SKM-1 (cell line): ENCODE measurements around the gene PPM1H.
"Not testable (repeated sequence)": the region's sequence is repeated elsewhere in the genome, so short reads cannot be mapped to it uniquely, and the experiment has no call there.

Source experiments
- DNase-seq: peaks from one replicate; lab custom pipeline; 2025; ENCODE audit not compliant: unreplicated experiment; lab: John Stamatoyannopoulos, UW

Gene PPM1H

DNA sequence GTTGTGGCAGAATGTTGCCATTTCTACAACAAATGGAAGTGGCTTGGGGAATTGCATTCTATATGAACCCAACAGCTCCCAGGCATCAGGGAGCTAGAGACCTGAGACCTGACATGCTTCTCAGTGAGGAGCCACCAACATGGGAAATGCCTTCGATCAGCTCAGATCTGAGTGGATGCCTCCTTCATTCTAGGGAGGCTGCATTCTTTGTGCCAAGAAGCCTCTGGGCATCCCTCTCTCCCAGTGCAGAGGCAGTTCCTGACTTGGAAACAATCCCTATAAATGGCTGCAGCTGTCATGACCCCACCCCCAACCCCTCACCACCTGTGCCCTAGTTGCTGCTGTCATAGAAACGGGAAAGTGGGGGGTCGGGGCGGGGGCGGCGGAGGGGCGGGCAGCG, 196.3 kb downstream of the PPM1H start:
- no peak for DNase-seq

DNA sequence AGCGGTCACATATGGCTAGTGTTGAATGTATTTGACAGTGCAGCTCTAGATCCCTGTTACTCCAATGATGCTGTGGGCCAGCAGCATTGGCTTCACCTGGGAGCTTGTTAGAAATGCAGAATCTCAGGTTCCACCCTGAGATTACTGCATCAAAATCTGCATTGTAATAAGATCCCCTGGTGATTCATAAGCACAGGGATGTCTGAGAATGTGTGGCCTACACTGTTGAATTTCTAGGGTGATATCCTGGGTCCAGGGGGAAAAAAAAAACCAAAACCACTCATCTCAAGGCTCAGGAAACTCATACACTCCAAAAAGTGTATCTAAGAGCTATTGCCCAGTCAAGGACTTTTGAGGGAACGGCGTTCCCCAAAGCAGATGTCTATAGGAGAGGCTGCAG, 196.8 kb downstream of the PPM1H start:
- no peak for DNase-seq

DNA sequence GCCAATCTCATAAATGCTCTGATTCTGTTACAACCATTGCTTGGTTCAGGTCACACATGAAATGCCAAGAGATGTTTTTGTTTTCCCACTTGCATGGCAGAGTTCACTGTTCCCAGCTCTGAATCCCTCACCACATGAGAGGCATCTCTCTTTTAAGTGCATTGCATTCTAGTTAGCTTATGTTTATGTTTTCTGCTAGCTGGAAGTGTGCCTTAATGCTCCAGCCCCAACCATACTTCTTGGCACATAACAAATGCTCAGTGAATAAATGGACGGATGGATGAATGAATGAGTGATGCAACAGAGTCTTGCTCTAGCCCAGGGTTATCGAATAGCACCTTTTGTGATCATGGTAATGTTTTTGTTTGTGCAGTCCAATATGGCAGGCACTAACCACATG, 197.3 kb downstream of the PPM1H start:
- DNase-seq, result no peak

GRCh38 chr12:62737188-62737587, 197.8 kb downstream of the PPM1H start:
- DNase-seq, result no peak

- no peak for DNase-seq
Measured at GRCh38 chr12:62736596-62736995, 198.4 kb downstream of the PPM1H start.

DNA sequence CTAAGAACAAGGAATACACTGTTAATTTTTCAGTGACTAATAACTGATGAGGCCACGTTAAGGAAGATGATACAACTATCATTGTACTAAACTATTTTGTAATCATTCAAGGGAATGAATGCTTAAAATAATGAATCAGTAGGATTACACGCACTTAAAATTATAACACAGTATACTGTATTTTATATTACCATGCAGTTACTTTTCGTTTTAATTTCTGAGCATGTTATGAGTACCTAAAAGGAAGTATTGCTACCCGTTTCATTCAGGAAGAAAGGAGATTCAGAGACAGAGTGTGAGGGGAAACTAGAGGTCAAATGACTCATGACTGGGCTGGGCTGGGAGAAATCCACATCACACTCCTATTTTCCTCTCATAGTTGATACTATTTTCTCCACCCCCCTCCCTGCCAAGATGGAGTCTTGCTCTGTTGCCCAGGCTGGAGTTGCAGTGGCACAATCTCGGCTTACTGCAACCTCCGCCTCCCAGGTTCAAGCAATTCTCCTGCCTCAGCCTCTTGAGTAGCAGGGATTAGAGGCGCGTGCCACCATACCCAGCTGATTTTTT, 202.0 kb downstream of the PPM1H start:
- DNase-seq, result no peak

DNA sequence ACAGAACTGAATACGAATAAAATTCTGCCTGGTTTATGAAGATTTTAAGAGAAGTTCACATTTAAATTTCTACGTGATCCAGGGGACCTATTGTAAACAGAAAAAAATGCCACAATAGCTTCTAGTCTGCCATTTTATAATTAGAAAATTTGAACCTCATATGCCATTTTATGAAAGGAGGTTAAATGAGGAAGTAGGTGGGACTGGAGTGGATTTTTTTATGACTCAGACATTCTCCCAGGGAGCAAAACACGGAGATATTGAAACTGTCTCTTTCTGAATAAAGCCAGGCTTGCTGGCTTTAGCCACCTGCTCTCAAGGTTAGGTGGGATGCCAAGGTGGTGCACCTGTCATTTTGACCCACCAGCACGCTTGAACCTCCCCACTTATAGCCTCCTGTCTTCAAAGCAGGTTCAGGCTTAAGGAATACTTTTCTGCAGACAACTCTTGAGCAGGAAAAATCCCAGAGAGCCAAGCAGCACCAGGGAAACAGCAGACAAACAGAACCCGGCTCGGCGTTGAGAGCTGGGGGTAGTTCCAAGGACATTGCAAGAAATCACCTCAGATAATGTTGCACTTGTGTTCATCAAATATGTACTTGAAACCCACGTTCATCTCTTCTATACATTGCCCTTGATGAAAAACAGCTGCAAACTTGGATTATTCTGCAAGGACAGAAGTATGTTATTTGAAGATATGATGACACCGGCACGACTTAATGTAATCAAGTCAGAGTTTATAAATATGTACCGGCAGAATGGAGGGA, 203.7 kb downstream of the PPM1H start:
- peak; percentile 11 for DNase-seq

DNA sequence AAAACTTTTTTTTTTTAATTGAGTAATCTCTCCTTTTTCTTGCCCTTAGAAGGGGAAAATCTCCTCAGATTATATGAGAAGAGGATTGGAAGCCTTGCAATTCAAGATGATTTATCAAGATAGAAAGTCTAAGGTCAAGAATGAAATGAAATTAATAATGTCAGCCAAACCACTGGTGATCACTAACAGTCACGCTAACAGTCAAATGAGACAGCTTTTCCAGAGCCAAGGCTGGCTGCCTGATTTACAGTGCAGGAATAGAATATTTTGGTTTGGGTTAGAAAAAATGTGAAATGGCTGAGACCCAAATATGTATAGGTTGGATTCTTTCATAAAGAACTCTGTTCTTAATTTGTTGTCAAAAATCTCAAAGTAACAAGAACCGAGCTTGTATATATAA, 204.3 kb downstream of the PPM1H start:
- no peak for DNase-seq

DNA sequence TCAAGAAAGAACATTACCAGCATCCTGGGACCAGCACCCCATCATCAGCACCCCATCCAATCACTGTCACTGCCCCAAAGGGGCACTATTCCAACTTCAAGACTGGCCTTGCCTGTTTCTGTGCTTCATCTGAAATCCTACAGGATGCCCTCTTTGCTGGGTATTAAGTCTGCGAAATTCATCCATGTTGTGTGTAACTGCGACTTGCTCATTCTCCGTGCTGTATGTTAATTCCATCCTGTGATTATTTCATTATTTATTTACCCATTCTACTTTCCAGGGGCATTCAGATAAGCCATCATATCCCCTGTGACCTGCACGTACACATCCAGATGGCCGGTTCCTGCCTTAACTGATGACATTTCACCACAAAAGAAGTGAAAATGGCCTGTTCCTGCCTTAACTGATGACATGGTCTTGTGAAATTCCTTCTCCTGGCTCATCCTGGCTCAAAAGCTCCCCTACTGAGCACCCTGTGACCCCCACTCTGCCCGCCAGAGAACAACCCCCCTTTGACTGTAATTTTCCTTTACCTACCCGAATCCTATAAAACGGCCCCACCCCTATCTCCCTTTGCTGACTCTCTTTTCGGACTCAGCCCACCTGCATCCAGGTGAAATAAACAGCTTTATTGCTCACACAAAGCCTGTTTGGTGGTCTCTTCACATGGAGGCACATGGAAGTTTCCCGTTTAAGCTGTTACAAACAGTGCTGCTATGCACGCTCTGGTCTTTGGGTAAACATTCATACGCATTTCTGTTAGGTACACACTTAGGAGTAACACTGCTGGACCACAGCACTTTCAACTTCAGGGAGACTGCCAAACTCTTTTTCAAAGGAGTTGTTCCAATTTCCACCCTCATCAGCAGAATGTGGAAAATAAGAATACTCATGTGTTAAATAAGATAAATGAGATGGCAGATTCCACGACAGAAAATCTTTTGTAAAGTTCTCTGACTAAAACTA, 205.1 kb downstream of the PPM1H start:
- not testable (repeated sequence) for DNase-seq

DNA sequence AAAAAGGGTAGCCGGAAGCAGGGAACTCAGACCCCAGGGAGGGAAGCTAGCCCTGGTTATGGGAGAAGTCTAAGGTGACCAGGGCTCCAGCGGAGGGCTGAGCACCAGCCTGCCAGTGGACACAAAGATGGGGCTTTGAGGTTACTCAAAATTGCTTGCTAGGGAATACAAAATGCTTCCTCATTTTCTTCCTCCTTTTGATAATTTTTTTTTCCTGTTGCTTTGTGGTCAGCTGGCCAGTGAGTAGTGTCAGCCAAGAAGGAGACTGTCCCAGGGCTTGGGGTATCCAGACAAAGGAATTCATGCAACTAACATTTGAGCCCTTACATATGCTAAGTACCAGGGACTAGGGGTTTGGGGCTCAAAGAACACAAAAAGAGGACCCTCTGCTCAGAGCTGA, 206.2 kb downstream of the PPM1H start:
- DNase-seq, result no peak

DNA sequence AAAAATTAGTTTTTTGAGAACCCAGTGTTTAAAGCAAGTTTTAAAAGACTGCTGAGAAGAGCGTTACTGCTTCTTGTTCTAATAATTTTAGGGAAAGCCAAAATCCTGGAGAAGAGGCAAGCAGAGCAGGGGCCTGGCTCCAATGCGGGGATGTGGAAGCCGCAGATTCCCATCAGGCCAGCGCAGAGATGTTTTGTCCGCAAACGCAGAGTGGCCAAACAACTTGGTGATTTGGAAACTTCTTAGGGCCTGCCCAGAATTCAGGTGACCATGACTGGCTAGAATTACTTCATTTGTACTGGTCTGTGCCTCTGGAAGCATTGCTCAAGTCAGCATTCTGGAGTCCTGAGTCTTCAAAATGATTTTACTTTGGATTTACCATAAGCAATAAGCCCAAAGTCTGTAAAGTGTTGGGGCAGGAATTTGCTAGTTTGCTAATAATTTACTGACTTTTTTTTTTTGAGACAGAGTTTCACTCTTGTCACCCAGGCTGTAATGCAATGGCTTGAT, 208.4 kb downstream of the PPM1H start:
- no peak for DNase-seq

GRCh38 chr12:62725781-62726180, 209.2 kb downstream of the PPM1H start:
- DNase-seq, result no peak

DNA sequence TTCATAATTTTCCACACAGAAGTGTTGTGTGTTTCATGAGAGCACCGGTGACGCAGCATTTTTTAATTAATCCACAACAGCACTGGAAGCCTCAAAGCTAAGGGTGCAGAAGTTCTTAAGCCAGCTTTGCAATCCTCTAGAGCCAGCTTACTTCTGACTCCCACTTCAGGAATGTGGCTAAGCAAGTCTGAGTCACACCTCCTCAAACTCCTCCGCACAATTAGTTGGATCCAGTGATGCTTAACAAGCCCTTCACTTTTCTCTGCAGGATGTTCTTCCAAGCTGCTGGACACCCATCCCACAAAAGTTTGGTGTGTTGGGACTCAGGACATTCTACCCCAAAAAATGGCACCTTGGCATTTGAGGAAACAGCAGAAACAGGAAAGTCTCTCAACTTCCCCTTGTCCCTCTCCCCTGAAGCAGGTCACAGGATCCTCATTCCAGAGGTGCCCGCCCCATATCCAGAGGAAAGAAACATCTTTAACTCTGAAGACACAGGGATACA, 210.0 kb downstream of the PPM1H start:
- DNase-seq, result no peak

DNA sequence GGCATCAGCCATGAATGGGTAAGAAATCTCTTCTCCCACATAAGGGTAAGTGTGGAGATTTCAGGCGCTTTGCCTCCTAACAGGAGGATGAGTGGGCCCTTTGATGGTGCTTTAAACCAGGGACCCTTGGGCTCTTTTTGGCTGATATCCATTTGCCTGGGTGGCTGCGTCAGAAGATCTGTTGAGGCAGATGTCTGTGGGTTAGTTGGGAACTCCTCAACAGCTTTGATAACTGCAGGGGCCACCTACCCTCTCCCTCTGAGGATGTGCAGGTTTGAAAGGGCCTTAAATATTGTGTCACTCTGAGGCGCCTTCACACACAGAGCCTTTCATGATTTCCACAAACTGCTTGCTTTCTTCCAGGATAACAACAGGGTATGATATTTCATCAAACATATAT, 210.7 kb downstream of the PPM1H start:
- DNase-seq, result no peak

DNA sequence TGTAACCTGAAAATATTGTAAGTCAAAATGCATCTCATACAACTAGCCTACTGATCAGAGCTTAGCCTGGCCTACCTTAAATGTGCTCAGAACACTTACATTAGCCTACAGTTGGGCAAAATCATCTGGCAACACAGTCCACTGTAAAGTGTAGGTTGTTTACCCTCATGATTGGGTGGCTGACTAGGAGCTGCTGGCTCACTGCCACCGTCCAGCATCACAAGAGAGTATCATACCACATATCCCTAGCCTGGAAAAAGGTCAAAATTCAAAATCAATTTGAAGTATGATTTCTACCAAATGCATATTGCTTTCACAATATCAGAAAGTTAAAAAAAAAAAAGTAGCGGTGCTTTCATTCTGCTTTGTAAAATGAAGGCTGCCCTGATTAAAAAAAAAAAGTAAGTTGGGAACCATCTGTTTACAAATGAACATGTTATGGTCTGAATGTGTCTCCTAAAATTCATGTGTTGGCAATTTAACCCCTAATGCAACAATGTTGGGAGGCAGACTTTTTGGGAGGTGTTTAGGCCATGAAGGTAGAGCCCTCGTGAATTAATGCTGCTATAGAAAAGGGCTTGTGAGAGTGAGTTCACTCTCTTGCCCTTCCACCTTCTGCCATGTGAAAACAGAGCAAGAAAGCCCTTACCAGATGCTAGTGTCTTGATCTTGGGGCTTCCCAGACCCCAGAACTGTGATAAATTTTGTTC, 211.8 kb downstream of the PPM1H start:
- no peak for DNase-seq

GRCh38 chr12:62720661-62721330, 214.2 kb downstream of the PPM1H start:
- no peak for DNase-seq

- DNase-seq, result no peak
Measured at GRCh38 chr12:62720025-62720424, 214.9 kb downstream of the PPM1H start.

GRCh38 chr12:62718762-62719426, 216.1 kb downstream of the PPM1H start:
- no peak for DNase-seq

GRCh38 chr12:62717643-62718042, 217.3 kb downstream of the PPM1H start:
- no peak for DNase-seq
